ENCODE measurements around the gene SIGLEC8. TPM values are rescaled to one million over a fixed set of nuclear protein-coding genes. Genes with fewer than 3 reads are reported as not detected.
A peak's percentile ranks its signal among the peaks of the same experiment; 100 is the strongest.

SIGLEC8 gene
- total RNA-seq, 2 donors from 2014 or later = not detected

DNA sequence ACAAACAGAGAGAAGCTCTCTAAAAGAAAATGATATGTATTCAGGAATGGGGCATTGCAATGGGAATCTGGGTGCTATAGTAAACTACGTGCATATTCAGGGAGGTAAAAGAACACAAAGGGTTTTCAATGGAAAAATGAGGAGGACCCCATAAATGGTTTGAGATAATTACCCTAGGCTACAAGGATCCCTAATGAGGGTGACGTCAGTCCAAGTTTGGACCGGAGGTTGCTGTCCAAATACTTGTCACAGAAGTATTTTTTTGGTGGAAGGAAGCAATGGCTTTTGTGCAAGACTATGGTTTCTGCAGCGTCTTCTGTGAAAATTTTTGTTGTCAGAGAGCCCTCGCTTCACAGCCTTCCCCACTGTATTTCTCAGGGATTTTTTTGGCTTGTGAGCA, 19.1 kb upstream of the SIGLEC8 start:
- DNase-seq = no peak
- Histone ChIP-seq H3K36me3 (ENCODE audit: control insufficient read depth, insufficient read depth, low read length) (no peaks in the 10 kb centered on the region), H3K9me3 (ENCODE audit: control insufficient read depth, low read length) (no peaks in the 10 kb centered on the region), H3K4me3 (ENCODE audit: low read length) (no peak overlapping the region), H3K9ac (ENCODE audit: extremely low read depth, low read length, poor library complexity, severe bottlenecking) (no peak overlapping the region), H3K27ac (ENCODE audit: low read depth, low read length) (no peak overlapping the region), H3K27me3 (ENCODE audit: control insufficient read depth, insufficient read depth, low read length, poor library complexity, severe bottlenecking) (peaks cover 4% of the 10 kb centered on the region), H3K4me1 (ENCODE audit: control insufficient read depth, insufficient read depth, low read length) (no peaks in the 10 kb centered on the region)
- H3K4me3 Mint-ChIP-seq = no peak overlapping the region
- no peak overlapping the region for H3K27ac Mint-ChIP-seq
- TF ChIP-seq, protein P1, sequence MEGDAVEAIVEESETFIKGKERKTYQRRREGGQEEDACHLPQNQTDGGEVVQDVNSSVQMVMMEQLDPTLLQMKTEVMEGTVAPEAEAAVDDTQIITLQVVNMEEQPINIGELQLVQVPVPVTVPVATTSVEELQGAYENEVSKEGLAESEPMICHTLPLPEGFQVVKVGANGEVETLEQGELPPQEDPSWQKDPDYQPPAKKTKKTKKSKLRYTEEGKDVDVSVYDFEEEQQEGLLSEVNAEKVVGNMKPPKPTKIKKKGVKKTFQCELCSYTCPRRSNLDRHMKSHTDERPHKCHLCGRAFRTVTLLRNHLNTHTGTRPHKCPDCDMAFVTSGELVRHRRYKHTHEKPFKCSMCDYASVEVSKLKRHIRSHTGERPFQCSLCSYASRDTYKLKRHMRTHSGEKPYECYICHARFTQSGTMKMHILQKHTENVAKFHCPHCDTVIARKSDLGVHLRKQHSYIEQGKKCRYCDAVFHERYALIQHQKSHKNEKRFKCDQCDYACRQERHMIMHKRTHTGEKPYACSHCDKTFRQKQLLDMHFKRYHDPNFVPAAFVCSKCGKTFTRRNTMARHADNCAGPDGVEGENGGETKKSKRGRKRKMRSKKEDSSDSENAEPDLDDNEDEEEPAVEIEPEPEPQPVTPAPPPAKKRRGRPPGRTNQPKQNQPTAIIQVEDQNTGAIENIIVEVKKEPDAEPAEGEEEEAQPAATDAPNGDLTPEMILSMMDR (conservative IDR thresholded peaks at IDR 0.05) = no peak
- no peaks in the 10 kb centered on the region for H3K36me3 Mint-ChIP-seq (ENCODE audit: low read depth)
- no peaks in the 10 kb centered on the region for H3K4me1 Mint-ChIP-seq
- peaks cover 28% of the 10 kb centered on the region for H3K27me3 Mint-ChIP-seq (ENCODE audit: insufficient read depth)
- H3K9me3 Mint-ChIP-seq = no peaks in the 10 kb centered on the region
- WGBS, 2 experiments (ENCODE audit: insufficient coverage in 1 of 2, insufficient read length in 1 of 2) = 74 to 78% methylated on average over 5 of the region's 5 CpGs

DNA sequence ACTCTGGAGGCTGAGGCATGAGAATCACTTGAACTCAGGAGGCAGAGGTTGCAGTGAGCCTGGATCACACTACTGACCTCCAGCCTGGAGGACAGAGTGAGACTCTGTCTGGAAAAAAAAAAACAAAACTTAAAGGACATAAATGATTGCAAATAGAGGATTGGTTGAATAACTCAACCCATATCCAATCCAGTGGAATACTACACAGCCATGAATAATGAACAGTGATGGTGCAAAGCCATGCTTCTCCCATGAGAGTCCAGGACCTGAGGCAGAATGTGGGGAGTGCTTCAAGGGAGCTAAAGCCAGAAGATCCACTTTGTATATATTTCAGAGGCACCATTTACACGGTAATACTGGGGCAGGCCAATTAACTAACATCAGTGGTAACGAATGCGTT, 17.9 kb upstream of the SIGLEC8 start:
- no peaks in the 10 kb centered on the region for H3K9me3 ChIP-seq (ENCODE audit: control insufficient read depth, low read length)
- no peak for DNase-seq
- no peak overlapping the region for H3K27ac ChIP-seq (ENCODE audit: low read depth, low read length)
- Mint-ChIP-seq H3K27me3 (ENCODE audit: insufficient read depth) (peaks cover 25% of the 10 kb centered on the region), H3K4me3 (no peak overlapping the region), H3K36me3 (ENCODE audit: low read depth) (no peaks in the 10 kb centered on the region), H3K27ac (no peak overlapping the region), H3K4me1 (no peaks in the 10 kb centered on the region), H3K9me3 (no peaks in the 10 kb centered on the region)
- no peaks in the 10 kb centered on the region for H3K36me3 ChIP-seq (ENCODE audit: control insufficient read depth, insufficient read depth, low read length)
- H3K9ac ChIP-seq (ENCODE audit: extremely low read depth, low read length, poor library complexity, severe bottlenecking) = no peak overlapping the region
- peaks cover 5% of the 10 kb centered on the region for H3K27me3 ChIP-seq (ENCODE audit: control insufficient read depth, insufficient read depth, low read length, poor library complexity, severe bottlenecking)
- no peak overlapping the region for H3K4me3 ChIP-seq (ENCODE audit: low read length)
- TF ChIP-seq, protein P1 (conservative IDR thresholded peaks at IDR 0.05) = no peak
- whole genome bisulfite sequencing, 2 experiments (ENCODE audit: insufficient coverage in 1 of 2, insufficient read length in 1 of 2) = 85 to 90% methylated on average over 3 of the region's 3 CpGs
- no peaks in the 10 kb centered on the region for H3K4me1 ChIP-seq (ENCODE audit: control insufficient read depth, insufficient read depth, low read length)

DNA sequence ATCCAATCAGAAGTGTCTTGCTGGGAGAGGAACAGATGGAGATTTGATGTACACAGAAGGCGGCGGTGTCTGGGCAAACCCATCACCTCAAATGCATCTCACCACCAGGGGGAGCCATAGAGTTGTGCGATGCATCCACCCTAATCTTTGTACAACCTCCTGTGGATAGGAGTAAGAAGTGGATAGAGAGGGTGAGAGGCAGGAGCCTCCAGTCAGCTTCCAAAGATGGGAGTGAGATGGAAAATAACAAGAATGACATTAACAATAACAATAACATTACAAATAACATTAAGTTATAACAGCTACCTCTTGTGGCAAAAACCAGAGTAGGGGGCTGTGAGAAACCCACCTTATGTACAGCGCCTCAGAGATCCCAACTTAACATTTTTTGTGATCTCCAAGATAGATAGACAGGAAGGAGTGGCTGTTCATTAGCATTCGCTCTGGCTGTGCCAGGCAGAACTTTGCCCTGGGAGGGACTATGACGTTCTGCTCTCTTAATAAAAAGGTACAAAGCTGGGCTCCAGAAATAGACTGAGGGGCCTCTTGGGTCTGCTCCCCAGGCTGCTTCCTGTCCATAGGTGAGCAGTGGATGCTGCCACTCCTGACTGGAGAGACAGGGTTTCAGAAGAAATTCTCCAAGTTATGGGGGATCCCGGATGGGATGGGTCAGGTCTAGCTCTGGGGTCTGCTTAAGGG, 14.9 kb upstream of the SIGLEC8 start:
- H3K4me1 ChIP-seq (ENCODE audit: control insufficient read depth, insufficient read depth, low read length) = no peaks in the 10 kb centered on the region
- DNase-seq = peak; percentile 90
- H3K27ac Mint-ChIP-seq = no peak overlapping the region
- peaks cover 21% of the 10 kb centered on the region for H3K27me3 ChIP-seq (ENCODE audit: control insufficient read depth, insufficient read depth, low read length, poor library complexity, severe bottlenecking)
- WGBS, 2 experiments (ENCODE audit: insufficient coverage in 1 of 2, insufficient read length in 1 of 2) = 47 to 62% methylated on average over 3 to 4 of the region's 7 CpGs
- no peak overlapping the region for H3K4me3 ChIP-seq (ENCODE audit: low read length)
- H3K4me1 Mint-ChIP-seq = no peaks in the 10 kb centered on the region
- H3K9me3 Mint-ChIP-seq = no peaks in the 10 kb centered on the region
- H3K4me3 Mint-ChIP-seq = no peak overlapping the region
- no peaks in the 10 kb centered on the region for H3K9me3 ChIP-seq (ENCODE audit: control insufficient read depth, low read length)
- no peak overlapping the region for H3K9ac ChIP-seq (ENCODE audit: extremely low read depth, low read length, poor library complexity, severe bottlenecking)
- TF ChIP-seq, protein P1 (conservative IDR thresholded peaks at IDR 0.05) = peak; percentile 92
- H3K27ac ChIP-seq (ENCODE audit: low read depth, low read length) = no peak overlapping the region
- no peaks in the 10 kb centered on the region for H3K36me3 Mint-ChIP-seq (ENCODE audit: low read depth)
- peaks cover 35% of the 10 kb centered on the region for H3K27me3 Mint-ChIP-seq (ENCODE audit: insufficient read depth)
- no peaks in the 10 kb centered on the region for H3K36me3 ChIP-seq (ENCODE audit: control insufficient read depth, insufficient read depth, low read length)

Measured in endodermal cell (in vitro differentiated cells).